Fibroblast of upper back skin (primary cell): Measurements from ENCODE around the gene HORMAD2.

Source experiments
- DNase-seq: peaks from one replicate; pipeline ENCODE4 v3.0.0-alpha.2; 2013

The HORMAD2 gene

GRCh38 chr22:30171008-30171407 is 90.7 kb downstream of the HORMAD2 start:
- DNase-seq: no peak

GRCh38 chr22:30175690-30176288 is 95.5 kb downstream of the HORMAD2 start:
- DNase-seq: no peak

GRCh38 chr22:30176431-30176830 is 96.2 kb downstream of the HORMAD2 start:
- DNase-seq: no peak

- no peak for DNase-seq
These were observed 98.2 kb downstream of the HORMAD2 start for GRCh38 chr22:30178181-30179126.

GRCh38 chr22:30180616-30181015 is 100.4 kb downstream of the HORMAD2 start:
- DNase-seq: no peak

GRCh38 chr22:30181459-30182349 is 101.4 kb downstream of the HORMAD2 start:
- DNase-seq: no peak

- DNase-seq: no peak
These were observed 102.1 kb downstream of the HORMAD2 start for GRCh38 chr22:30182350-30182745.

- DNase-seq: no peak
These were observed 102.6 kb downstream of the HORMAD2 start for GRCh38 chr22:30182815-30183214.

GRCh38 chr22:30183271-30183670 is 103.0 kb downstream of the HORMAD2 start:
- DNase-seq: no peak

GRCh38 chr22:30183861-30184278 is 103.6 kb downstream of the HORMAD2 start:
- peak; percentile 76 for DNase-seq

GRCh38 chr22:30185129-30185528 is 104.9 kb downstream of the HORMAD2 start:
- no peak for DNase-seq

- DNase-seq: no peak
These were observed 105.3 kb downstream of the HORMAD2 start for GRCh38 chr22:30185549-30185948.

GRCh38 chr22:30186041-30186440 is 105.8 kb downstream of the HORMAD2 start:
- no peak for DNase-seq

GRCh38 chr22:30186510-30186909 is 106.2 kb downstream of the HORMAD2 start:
- no peak for DNase-seq

GRCh38 chr22:30187094-30187493 is 106.8 kb downstream of the HORMAD2 start:
- DNase-seq: no peak

- no peak for DNase-seq
These were observed 107.5 kb downstream of the HORMAD2 start for GRCh38 chr22:30187529-30188407.

GRCh38 chr22:30188911-30189310 is 108.6 kb downstream of the HORMAD2 start:
- no peak for DNase-seq

GRCh38 chr22:30190574-30190973 is 110.3 kb downstream of the HORMAD2 start:
- no peak for DNase-seq

- peak; percentile 75 for DNase-seq
These were observed 110.9 kb downstream of the HORMAD2 start for GRCh38 chr22:30191040-30191701.

- no peak for DNase-seq
These were observed 112.2 kb downstream of the HORMAD2 start for GRCh38 chr22:30192427-30192826.

GRCh38 chr22:30193031-30193775 is 112.9 kb downstream of the HORMAD2 start:
- no peak for DNase-seq
